ENCODE results near the gene MAML2. TPM values are rescaled to one million over a fixed set of nuclear protein-coding genes. Genes with fewer than 3 reads are reported as not detected.

The MAML2 gene
- total RNA-seq, 1 donor from 2014 or later = 18.7 TPM

DNA sequence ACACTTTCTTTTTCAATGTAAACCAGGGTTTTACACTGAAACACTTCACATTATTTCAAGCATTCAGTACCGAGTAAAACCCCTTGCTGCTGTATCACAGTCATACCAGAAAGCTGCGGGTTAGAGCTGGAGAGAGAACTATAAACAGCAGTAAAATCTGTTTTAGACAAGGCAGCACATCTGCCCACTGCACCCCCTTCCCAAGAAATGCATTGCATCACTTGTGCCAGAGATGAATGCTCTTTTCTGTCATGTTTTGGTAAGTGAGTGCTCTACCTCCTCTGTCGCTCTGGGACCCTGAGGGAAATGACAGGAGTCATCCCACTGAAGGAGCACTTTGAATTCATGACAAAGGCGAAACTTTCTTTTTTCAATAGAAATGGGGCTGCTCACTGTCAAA lies 107.2 kb downstream of the MAML2 start:
- Mint-ChIP-seq H3K9me3 (peaks cover 3% of the 10 kb centered on the region), H3K27me3 (ENCODE audit: low read depth) (no peaks in the 10 kb centered on the region), H3K36me3 (ENCODE audit: low read depth) (peaks cover 7% of the 10 kb centered on the region), H3K4me1 (peaks cover 15% of the 10 kb centered on the region), H3K27ac (ENCODE audit: unreplicated experiment) (no peak overlapping the region), H3K4me3 (peak overlapping the region; percentile 28)
- DNase-seq (ENCODE audit: low read depth, low spot score) = no peak
- TF ChIP-seq, protein P1, sequence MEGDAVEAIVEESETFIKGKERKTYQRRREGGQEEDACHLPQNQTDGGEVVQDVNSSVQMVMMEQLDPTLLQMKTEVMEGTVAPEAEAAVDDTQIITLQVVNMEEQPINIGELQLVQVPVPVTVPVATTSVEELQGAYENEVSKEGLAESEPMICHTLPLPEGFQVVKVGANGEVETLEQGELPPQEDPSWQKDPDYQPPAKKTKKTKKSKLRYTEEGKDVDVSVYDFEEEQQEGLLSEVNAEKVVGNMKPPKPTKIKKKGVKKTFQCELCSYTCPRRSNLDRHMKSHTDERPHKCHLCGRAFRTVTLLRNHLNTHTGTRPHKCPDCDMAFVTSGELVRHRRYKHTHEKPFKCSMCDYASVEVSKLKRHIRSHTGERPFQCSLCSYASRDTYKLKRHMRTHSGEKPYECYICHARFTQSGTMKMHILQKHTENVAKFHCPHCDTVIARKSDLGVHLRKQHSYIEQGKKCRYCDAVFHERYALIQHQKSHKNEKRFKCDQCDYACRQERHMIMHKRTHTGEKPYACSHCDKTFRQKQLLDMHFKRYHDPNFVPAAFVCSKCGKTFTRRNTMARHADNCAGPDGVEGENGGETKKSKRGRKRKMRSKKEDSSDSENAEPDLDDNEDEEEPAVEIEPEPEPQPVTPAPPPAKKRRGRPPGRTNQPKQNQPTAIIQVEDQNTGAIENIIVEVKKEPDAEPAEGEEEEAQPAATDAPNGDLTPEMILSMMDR (conservative IDR thresholded peaks at IDR 0.05) = no peak

DNA sequence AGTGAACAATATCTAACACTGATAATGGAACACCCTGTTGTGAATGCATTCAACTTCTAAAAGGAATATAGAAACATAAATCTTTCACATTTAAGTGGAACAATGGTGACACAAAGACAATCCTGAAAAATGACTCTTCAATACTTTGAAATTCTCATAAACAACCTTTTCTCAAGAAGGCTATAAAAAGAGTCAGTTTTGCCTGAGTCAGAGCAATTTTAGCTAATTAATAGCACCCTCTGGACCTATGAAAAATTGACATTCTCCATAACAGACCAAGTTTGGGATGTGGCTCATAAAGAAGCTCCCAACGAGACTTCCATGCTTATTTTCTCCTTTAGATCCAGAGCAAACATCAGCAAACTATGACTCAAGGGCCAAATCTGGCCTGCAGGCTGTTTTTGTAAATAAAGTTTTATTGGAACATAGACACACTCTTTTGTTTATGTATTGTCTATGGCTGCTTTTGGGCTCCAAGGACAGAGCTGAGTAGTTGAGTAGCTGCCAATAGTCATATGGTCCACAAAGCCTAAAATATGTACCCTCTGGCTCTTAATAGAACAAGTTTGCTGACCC lies 108.0 kb downstream of the MAML2 start:
- TF ChIP-seq, protein P1 (conservative IDR thresholded peaks at IDR 0.05) = no peak
- H3K27me3 Mint-ChIP-seq (ENCODE audit: low read depth) = no peaks in the 10 kb centered on the region
- DNase-seq (ENCODE audit: low read depth, low spot score) = no peak
- H3K4me1 Mint-ChIP-seq = peaks cover 15% of the 10 kb centered on the region
- peaks cover 3% of the 10 kb centered on the region for H3K9me3 Mint-ChIP-seq
- H3K36me3 Mint-ChIP-seq (ENCODE audit: low read depth) = peaks cover 7% of the 10 kb centered on the region
- H3K4me3 Mint-ChIP-seq = peak overlapping the region; percentile 28
- H3K27ac Mint-ChIP-seq (ENCODE audit: unreplicated experiment) = no peak overlapping the region

DNA sequence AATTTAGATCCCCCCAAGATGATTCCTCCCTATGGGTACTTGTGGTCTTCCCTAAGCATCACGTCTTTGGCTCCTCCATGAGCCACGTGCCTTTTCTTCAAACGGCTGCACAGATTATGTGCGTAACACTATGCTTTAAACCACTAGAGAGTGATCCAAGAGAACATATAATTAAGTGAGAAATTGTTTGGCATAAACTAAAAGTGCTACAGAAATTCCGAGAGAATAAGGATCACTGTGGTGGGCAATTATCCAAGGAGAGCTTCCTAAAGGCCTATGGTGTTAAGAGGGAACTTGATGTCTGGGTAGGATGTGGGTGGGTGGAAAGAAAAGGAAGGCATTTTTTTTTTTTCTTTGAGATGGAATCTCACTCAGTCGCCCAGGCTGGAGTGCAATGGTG lies 110.9 kb downstream of the MAML2 start:
- H3K4me1 Mint-ChIP-seq = peaks cover 29% of the 10 kb centered on the region
- H3K36me3 Mint-ChIP-seq (ENCODE audit: low read depth) = peaks cover 7% of the 10 kb centered on the region
- TF ChIP-seq, protein P1 (conservative IDR thresholded peaks at IDR 0.05) = no peak
- no peaks in the 10 kb centered on the region for H3K27me3 Mint-ChIP-seq (ENCODE audit: low read depth)
- DNase-seq (ENCODE audit: low read depth, low spot score) = no peak
- peaks cover 3% of the 10 kb centered on the region for H3K9me3 Mint-ChIP-seq
- H3K27ac Mint-ChIP-seq (ENCODE audit: unreplicated experiment) = peak overlapping the region; percentile 70
- H3K4me3 Mint-ChIP-seq = no peak overlapping the region

DNA sequence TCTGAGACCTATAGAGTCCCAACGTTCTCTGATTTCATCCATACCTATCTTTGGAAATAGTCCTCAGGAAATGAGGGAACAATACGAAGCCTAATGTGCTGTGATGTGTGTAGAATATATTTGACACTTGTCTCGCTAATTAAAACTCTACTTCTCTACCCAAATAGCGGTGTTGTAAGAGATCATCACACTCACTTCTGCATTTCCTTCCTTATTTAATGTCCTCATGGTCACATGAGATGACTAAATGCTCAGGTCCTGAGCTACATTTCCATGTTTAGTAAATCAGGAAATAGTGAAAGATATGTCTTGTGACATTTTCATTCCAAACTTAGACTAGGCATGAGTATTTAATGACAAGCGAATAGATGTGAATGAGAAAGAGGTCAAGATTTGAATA lies 112.3 kb downstream of the MAML2 start:
- Mint-ChIP-seq H3K4me1 (peaks cover 20% of the 10 kb centered on the region), H3K4me3 (no peak overlapping the region), H3K27me3 (ENCODE audit: low read depth) (no peaks in the 10 kb centered on the region), H3K9me3 (peaks cover 3% of the 10 kb centered on the region), H3K36me3 (ENCODE audit: low read depth) (peaks cover 7% of the 10 kb centered on the region), H3K27ac (ENCODE audit: unreplicated experiment) (no peak overlapping the region)
- TF ChIP-seq, protein P1 (conservative IDR thresholded peaks at IDR 0.05) = no peak
- DNase-seq (ENCODE audit: low read depth, low spot score) = no peak

DNA sequence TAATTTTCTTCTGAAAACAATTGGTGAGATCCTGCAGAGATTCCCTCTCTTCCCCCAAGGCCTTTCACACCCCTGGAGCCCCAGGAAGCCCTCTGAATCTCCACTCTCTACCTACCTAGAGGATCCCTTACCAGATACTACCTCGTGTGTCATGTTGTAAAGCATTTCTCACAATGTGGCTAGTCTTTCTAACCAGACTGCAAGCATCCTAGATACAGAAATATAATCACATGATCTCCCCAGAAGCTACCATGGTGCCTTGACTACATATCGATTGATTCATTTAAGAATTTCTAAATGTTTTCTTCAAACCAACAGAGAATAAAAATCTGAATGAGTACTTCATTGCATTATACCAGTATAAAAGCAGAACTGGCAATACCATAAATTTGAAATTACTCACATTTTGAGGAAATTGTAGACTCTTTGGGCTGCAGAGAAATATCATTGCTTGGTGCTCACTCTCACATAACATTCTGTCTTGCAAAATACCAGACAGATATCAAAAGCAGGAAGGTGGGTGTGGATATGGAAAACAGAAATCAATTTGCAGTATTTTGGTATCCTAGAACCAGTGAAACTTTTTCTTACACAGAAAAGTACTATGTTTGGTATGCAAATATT lies 113.5 kb downstream of the MAML2 start:
- H3K36me3 Mint-ChIP-seq (ENCODE audit: low read depth) = peaks cover 7% of the 10 kb centered on the region
- peaks cover 14% of the 10 kb centered on the region for H3K4me1 Mint-ChIP-seq
- H3K27ac Mint-ChIP-seq (ENCODE audit: unreplicated experiment) = no peak overlapping the region
- no peaks in the 10 kb centered on the region for H3K27me3 Mint-ChIP-seq (ENCODE audit: low read depth)
- peaks cover 3% of the 10 kb centered on the region for H3K9me3 Mint-ChIP-seq
- no peak for DNase-seq (ENCODE audit: low read depth, low spot score)
- TF ChIP-seq, protein P1 (conservative IDR thresholded peaks at IDR 0.05) = no peak
- H3K4me3 Mint-ChIP-seq = no peak overlapping the region
